ENCODE measurements around the gene ABCC4.

GRCh38 chr13:95056266-95056665, 245.0 kb downstream of the ABCC4 start:
- TF ChIP-seq CTCF (IDR thresholded peaks at IDR 0.05) (no peak), POLR2A (IDR thresholded peaks at IDR 0.05) (no peak)
